ENCODE measurements around the gene CEMIP. TPM values are rescaled to one million over a fixed set of nuclear protein-coding genes. Genes with fewer than 3 reads are reported as not detected.

Gene CEMIP
- total RNA-seq, 1 donor from 2014 or later, result 0.77 TPM

- TF ChIP-seq, protein P1, sequence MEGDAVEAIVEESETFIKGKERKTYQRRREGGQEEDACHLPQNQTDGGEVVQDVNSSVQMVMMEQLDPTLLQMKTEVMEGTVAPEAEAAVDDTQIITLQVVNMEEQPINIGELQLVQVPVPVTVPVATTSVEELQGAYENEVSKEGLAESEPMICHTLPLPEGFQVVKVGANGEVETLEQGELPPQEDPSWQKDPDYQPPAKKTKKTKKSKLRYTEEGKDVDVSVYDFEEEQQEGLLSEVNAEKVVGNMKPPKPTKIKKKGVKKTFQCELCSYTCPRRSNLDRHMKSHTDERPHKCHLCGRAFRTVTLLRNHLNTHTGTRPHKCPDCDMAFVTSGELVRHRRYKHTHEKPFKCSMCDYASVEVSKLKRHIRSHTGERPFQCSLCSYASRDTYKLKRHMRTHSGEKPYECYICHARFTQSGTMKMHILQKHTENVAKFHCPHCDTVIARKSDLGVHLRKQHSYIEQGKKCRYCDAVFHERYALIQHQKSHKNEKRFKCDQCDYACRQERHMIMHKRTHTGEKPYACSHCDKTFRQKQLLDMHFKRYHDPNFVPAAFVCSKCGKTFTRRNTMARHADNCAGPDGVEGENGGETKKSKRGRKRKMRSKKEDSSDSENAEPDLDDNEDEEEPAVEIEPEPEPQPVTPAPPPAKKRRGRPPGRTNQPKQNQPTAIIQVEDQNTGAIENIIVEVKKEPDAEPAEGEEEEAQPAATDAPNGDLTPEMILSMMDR (IDR thresholded peaks at IDR 0.05; ENCODE audit: unreplicated experiment), result no peak
- Mint-ChIP-seq H3K36me3 (ENCODE audit: insufficient read depth) (peaks cover under 1% of the 10 kb centered on the region), H3K4me3 (ENCODE audit: low read depth) (no peak overlapping the region), H3K4me1 (ENCODE audit: low read depth) (peaks cover 9% of the 10 kb centered on the region), H3K27ac (no peak overlapping the region), H3K27me3 (no peaks in the 10 kb centered on the region), H3K9me3 (ENCODE audit: low read depth) (no peaks in the 10 kb centered on the region)
- no peak for DNase-seq (ENCODE audit: low spot score, unreplicated experiment)
These were observed 219.1 kb downstream of the CEMIP start for GRCh38 chr15:80998251-80998650.

DNA sequence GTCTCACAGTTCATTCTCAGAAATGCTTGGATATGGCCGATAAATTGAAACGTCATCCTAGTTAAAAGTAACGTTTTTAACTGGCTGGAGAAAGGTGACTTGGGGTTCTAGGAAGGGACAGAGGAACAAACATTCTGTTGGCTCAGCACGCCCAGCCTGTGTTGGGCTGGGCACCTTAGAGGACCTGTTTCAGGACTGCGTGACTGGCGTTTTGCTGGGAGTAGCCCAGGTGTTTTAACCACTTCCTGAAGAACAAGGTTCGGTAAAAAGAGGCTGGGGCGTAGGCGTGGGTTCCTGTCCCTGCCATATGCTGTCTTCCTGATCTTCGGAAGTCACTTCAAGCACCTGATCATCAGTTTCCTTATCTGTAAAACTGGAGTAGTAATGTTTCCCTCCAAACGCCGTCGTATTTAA lies 220.5 kb downstream of the CEMIP start:
- DNase-seq (ENCODE audit: low spot score, unreplicated experiment), result no peak
- Mint-ChIP-seq H3K4me3 (ENCODE audit: low read depth) (peak overlapping the region; percentile 93), H3K36me3 (ENCODE audit: insufficient read depth) (peaks cover 8% of the 10 kb centered on the region), H3K4me1 (ENCODE audit: low read depth) (peaks cover 11% of the 10 kb centered on the region), H3K9me3 (ENCODE audit: low read depth) (no peaks in the 10 kb centered on the region), H3K27me3 (no peaks in the 10 kb centered on the region), H3K27ac (peak overlapping the region; percentile 94)
- TF ChIP-seq, protein P1 (IDR thresholded peaks at IDR 0.05; ENCODE audit: unreplicated experiment), result no peak

- H3K4me1 Mint-ChIP-seq (ENCODE audit: low read depth), result peaks cover 9% of the 10 kb centered on the region
- H3K27ac Mint-ChIP-seq, result peak overlapping the region; percentile 94
- H3K9me3 Mint-ChIP-seq (ENCODE audit: low read depth), result no peaks in the 10 kb centered on the region
- no peaks in the 10 kb centered on the region for H3K27me3 Mint-ChIP-seq
- TF ChIP-seq, protein P1 (IDR thresholded peaks at IDR 0.05; ENCODE audit: unreplicated experiment), result no peak
- DNase-seq (ENCODE audit: low spot score, unreplicated experiment), result no peak
- H3K36me3 Mint-ChIP-seq (ENCODE audit: insufficient read depth), result peaks cover 8% of the 10 kb centered on the region
- H3K4me3 Mint-ChIP-seq (ENCODE audit: low read depth), result peak overlapping the region; percentile 93
These were observed 221.0 kb downstream of the CEMIP start for GRCh38 chr15:81000144-81000623.

- TF ChIP-seq, protein P1 (IDR thresholded peaks at IDR 0.05; ENCODE audit: unreplicated experiment), result no peak
- Mint-ChIP-seq H3K27me3 (no peaks in the 10 kb centered on the region), H3K9me3 (ENCODE audit: low read depth) (no peaks in the 10 kb centered on the region), H3K4me3 (ENCODE audit: low read depth) (peak within 1 kb of the TSS; percentile 93), H3K4me1 (ENCODE audit: low read depth) (peaks cover 8% of the 10 kb centered on the region), H3K36me3 (ENCODE audit: insufficient read depth) (peaks cover 8% of the 10 kb centered on the region), H3K27ac (peak within 1 kb of the TSS; percentile 94)
- DNase-seq (ENCODE audit: low spot score, unreplicated experiment), result peak; percentile 62
These were observed 221.5 kb downstream of the CEMIP start, which contains the start of gene TLNRD1 for GRCh38 chr15:81000624-81001151. Gene TLNRD1 (plus strand): TSS chr15:81000923. CDS start chr15:81002272, 1,349 bp downstream.

Small RNA genes lying within 50 kb of the gene (microRNA-seq; reads per million reads assigned to microRNA genes)
- gene MIR4514 (ENCODE audit: borderline number of aligned reads, unreplicated experiment), result not detected
- gene MIR549A (ENCODE audit: borderline number of aligned reads, unreplicated experiment), result not detected

Other genes starting within 250 kb of the CEMIP start
- gene ABHD17C, start 84.1 kb upstream of the CEMIP start, total RNA-seq, result 19.8 and 20.6 TPM in 2 replicates
- gene MESD, start 210.4 kb downstream of the CEMIP start, total RNA-seq, result 39.2 and 42.6 TPM in 2 replicates
- gene TLNRD1, start 221.6 kb downstream of the CEMIP start, total RNA-seq, result 14.9 and 15.7 TPM in 2 replicates

All from progenitor cell of endocrine pancreas (in vitro differentiated cells).